ENCODE measurements around the gene TGOLN2.
"Not testable (repeated sequence)": the region's sequence is repeated elsewhere in the genome, so short reads cannot be mapped to it uniquely, and the experiment has no call there.

TGOLN2 gene

GRCh38 chr2:85319796-85320195, 8.0 kb downstream of the TGOLN2 start:
- ChIA-PET POLR2A (interaction anchor here (0.7 to 0.9 kb wide), 2 partner anchors 219 to 868 kb away, joined by 3 read pairs; partner anchors contain the start of gene MAT2A), CTCF (interaction anchor here (1.0 to 6.3 kb wide), 7 partner anchors 8 to 359 kb away, joined by 3 to 48 read pairs (median 4); partner anchors contain the start of gene TGOLN2)
- no peak for TF ChIP-seq CTCF (IDR thresholded peaks at IDR 0.05; ENCODE audit: control extremely low read depth, extremely low read depth, low read depth, missing control alignments)
- no peak for DNase-seq (ENCODE audit: extremely low spot score)

GRCh38 chr2:85318222-85319074, 9.3 kb downstream of the TGOLN2 start:
- DNase-seq (ENCODE audit: extremely low spot score): no peak
- no peak for TF ChIP-seq CTCF (IDR thresholded peaks at IDR 0.05; ENCODE audit: control extremely low read depth, extremely low read depth, low read depth, missing control alignments)
- CTCF ChIA-PET: interaction anchor here (1.0 to 6.3 kb wide), 5 partner anchors 9 to 360 kb away, joined by 4 to 48 read pairs (median 4); partner anchors contain the start of gene TGOLN2
- POLR2A ChIA-PET: interaction anchor here (0.7 to 0.9 kb wide), 2 partner anchors 9 to 363 kb away, joined by 5 to 6 read pairs; partner anchors contain the start of gene TGOLN2

- DNase-seq (ENCODE audit: extremely low spot score); POLR2A ChIA-PET: not testable (repeated sequence)
- CTCF ChIA-PET: interaction anchor here (4.6 to 6.3 kb wide), 2 partner anchors 17 kb away, joined by 28 to 48 read pairs; no protein-coding TSS in a partner anchor
Observed at GRCh38 chr2:85315921-85316320, 11.9 kb downstream of the TGOLN2 start.

GRCh38 chr2:85314884-85315242, 12.9 kb downstream of the TGOLN2 start:
- CTCF ChIA-PET: interaction anchor here (1.9 to 4.6 kb wide), 3 partner anchors 16 to 389 kb away, joined by 5 to 28 read pairs (median 5); no protein-coding TSS in a partner anchor
- no peak for TF ChIP-seq CTCF (IDR thresholded peaks at IDR 0.05; ENCODE audit: control extremely low read depth, extremely low read depth, low read depth, missing control alignments)
- no peak for DNase-seq (ENCODE audit: extremely low spot score)
- POLR2A ChIA-PET: interaction anchor here (0.6 kb wide), 1 partner anchor 28 kb away, joined by 4 read pairs; no protein-coding TSS in a partner anchor

- DNase-seq (ENCODE audit: extremely low spot score): no peak
- no peak for TF ChIP-seq CTCF (IDR thresholded peaks at IDR 0.05; ENCODE audit: control extremely low read depth, extremely low read depth, low read depth, missing control alignments)
- CTCF ChIA-PET: interaction anchor here (0.7 to 4.6 kb wide), 4 partner anchors 13 to 239 kb away, joined by 3 to 28 read pairs (median 4); no protein-coding TSS in a partner anchor
- POLR2A ChIA-PET: interaction anchor here (1.0 kb wide), 1 partner anchor 42 kb away, joined by 3 read pairs; the partner anchor contains the start of genes ELMOD3 and RETSAT
Observed at GRCh38 chr2:85312404-85312803, 15.4 kb downstream of the TGOLN2 start.

- TF ChIP-seq CTCF (IDR thresholded peaks at IDR 0.05; ENCODE audit: control extremely low read depth, extremely low read depth, low read depth, missing control alignments): no peak
- DNase-seq (ENCODE audit: extremely low spot score): no peak
- CTCF ChIA-PET: interaction anchor here (0.9 to 3.3 kb wide), 5 partner anchors 10 to 385 kb away, joined by 3 to 46 read pairs (median 3); no protein-coding TSS in a partner anchor
- POLR2A ChIA-PET: no interaction called here
Observed at GRCh38 chr2:85310330-85310729, 17.5 kb downstream of the TGOLN2 start.

Measured in GM10248 (cell line).